Heart right ventricle (tissue), 16 donors: ENCODE data around the gene NEDD4L. TPM values are rescaled to one million over a fixed set of nuclear protein-coding genes. Genes with fewer than 3 reads are reported as not detected.

ENCODE experiments used
- ATAC-seq, 8 donors: fragments of 200-7000 bp; cut with Tn5 transposase; one replicate each; pipeline ENCODE4 v1.9.1; 2020; ENCODE audit warnings: mild to moderate bottlenecking in 8 of 8, moderate library complexity in 8 of 8, moderate number of reproducible peaks in 1 of 8
- DNase-seq, 2 donors: peaks; one replicate each; pipeline ENCODE4 v3.0.0-alpha.2; 2020
- H3K27ac ChIP-seq, 10 donors: fragments of 200-600 bp; sonication (generic) in 2 of 10; one replicate each; pipeline versions ENCODE4 v1.5.0 to v1.8.0; 2020 to 2022; ENCODE audit warnings: mild to moderate bottlenecking in 3 of 10
- H3K27me3 ChIP-seq, 7 donors: fragments of 200-600 bp; one replicate each; pipeline ENCODE4 v1.8.0; 2021 to 2022; ENCODE audit warnings: mild to moderate bottlenecking in 2 of 7
- H3K36me3 ChIP-seq, 9 donors: fragments of 200-600 bp; sonication (generic) in 1 of 9; one replicate each; pipeline versions ENCODE4 v1.5.0 to v1.8.0; 2020 to 2022; ENCODE audit warnings: mild to moderate bottlenecking in 2 of 9
- H3K4me1 ChIP-seq, 9 donors: fragments of 200-600 bp; sonication (generic) in 1 of 9; one replicate each; pipeline versions ENCODE4 v1.5.0 to v1.8.0; 2020 to 2022; ENCODE audit warnings: mild to moderate bottlenecking in 4 of 9
- H3K4me3 ChIP-seq, 10 donors: fragments of 200-600 bp; sonication (generic) in 2 of 10; one replicate each; pipeline versions ENCODE4 v1.5.0 to v1.8.0; 2020 to 2022; ENCODE audit warnings: mild to moderate bottlenecking in 7 of 10, moderate library complexity in 2 of 10
- H3K9me3 ChIP-seq, 11 donors: fragments of 200-600 bp in 10 of 11; sonication (generic) in 2 of 11; one replicate each; pipeline versions ENCODE4 v1.5.0 to v1.8.0; 2013 to 2022; ENCODE audit warnings: mild to moderate bottlenecking in 2 of 11, control low read depth in 1 of 11, moderate library complexity in 1 of 11
- WGBS, 2 donors: extraction: QIAGEN DNeasy Blood & Tissue Kit; methylation state at CpG; one replicate each; pipeline ENCODE4 v1.1.7; 2013; ENCODE audit warnings: inconsistent platforms in 1 of 2; 5-methylcytosine and 5-hydroxymethylcytosine counted together
- intact Hi-C, 10 donors: fragments of 100-400 bp; cut with DNase I; formaldehyde crosslinking; loops; one replicate each; pipeline versions ENCODE4 v1.11.1 to v1.14.2; 2022
- polyA plus RNA-seq, 2 donors: library from polyadenylated mRNA; stranded (reverse); fragments of 200-250 nt; gene quantifications; one replicate each; pipeline ENCODE4 v1.2.3, GENCODE V29; 2013
- total RNA-seq, 10 donors: library from RNA; stranded (reverse); fragmentation: NEBNext Ultra II Directional in 3 of 10; extraction: Animal tissue kit (Norgen Biotek cat#: 25700) in 3 of 10; gene quantifications; one replicate each; pipeline versions ENCODE4 v1.2.1 to v1.2.4, GENCODE V29; 2021 to 2023
- TF ChIP-seq, protein P1 (sequence below), 9 donors: fragments of 200-600 bp; sonication (generic) in 2 of 9; IDR thresholded peaks; one replicate each; pipeline versions ENCODE4 v1.5.0 to v1.8.0; 2021 to 2022; ENCODE audit warnings: antibody characterized with exemption in 9 of 9, mild to moderate bottlenecking in 5 of 9, moderate library complexity in 1 of 9
- donor health status: Arrhythmogenic right ventricular cardiomyopathy.
- donor health status: ischemic (EF 13 %, LVEDD 7.1; RV severe dilation, severe dysfunction).
- donor health status: healthy with polysubstance abuse.
- donor health status: DM: no; HTN: yes; CAD: no.
- donor health status: DM: no; HTN: no; CAD: no.
- donor health status: ischemic (EF 25% LVEDD 6.9; RV normal size, moderate dysfunction).
- donor health status: ischemic (EF 25% LVEDD 5.7; RV mildly dilated, moderate dysfunction).
- donor health status: healthy.
- donor health status: DM: yes; HTN: yes; CAD: no.
- donor health status: Ischemic cardiomyopathy.
- donor health status: ischemic (EF 35%, LVEDD 5.7; RV mildly dilated, moderate dysfunction).
- donor health status: nonischemic (EF 11% LVEDD 7.7; RV severe dilation, severe dysfunction).
- donor health status: DM: yes; HTN: yes; CAD: no.
- donor health status: PGD.
- donor health status: ischemic (EF 29% LVEDD 5.4; RV normal size, mild dysfunction).
- donor health status: nonischemic (EF 23%, LVEDD 6.1; RV moderate dilation, normal function).

NEDD4L gene
- total and polyA plus RNA-seq, 12 donors, result 9.6 to 67.1 (median 49.4) TPM

GRCh38 chr18:58213440-58213839 is 169.4 kb downstream of the NEDD4L start:
- ATAC-seq (no peak), DNase-seq (no peak)
- H3K27me3 ChIP-seq, result peaks cover 0 to 53% (median 0%) of the 10 kb centered on the region in 7 donors
- peaks cover 0 to 20% (median 4%) of the 10 kb centered on the region in 9 donors for H3K4me1 ChIP-seq
- H3K9me3 ChIP-seq, result no peaks in the 10 kb centered on the region
- H3K27ac ChIP-seq, result no peak overlapping the region
- intact Hi-C loops, result no loop called here
- TF ChIP-seq, protein P1, sequence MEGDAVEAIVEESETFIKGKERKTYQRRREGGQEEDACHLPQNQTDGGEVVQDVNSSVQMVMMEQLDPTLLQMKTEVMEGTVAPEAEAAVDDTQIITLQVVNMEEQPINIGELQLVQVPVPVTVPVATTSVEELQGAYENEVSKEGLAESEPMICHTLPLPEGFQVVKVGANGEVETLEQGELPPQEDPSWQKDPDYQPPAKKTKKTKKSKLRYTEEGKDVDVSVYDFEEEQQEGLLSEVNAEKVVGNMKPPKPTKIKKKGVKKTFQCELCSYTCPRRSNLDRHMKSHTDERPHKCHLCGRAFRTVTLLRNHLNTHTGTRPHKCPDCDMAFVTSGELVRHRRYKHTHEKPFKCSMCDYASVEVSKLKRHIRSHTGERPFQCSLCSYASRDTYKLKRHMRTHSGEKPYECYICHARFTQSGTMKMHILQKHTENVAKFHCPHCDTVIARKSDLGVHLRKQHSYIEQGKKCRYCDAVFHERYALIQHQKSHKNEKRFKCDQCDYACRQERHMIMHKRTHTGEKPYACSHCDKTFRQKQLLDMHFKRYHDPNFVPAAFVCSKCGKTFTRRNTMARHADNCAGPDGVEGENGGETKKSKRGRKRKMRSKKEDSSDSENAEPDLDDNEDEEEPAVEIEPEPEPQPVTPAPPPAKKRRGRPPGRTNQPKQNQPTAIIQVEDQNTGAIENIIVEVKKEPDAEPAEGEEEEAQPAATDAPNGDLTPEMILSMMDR (IDR thresholded peaks at IDR 0.05), result no peak
- WGBS, 2 donors, result 89 to 93% methylated on average over 2 of the region's 2 CpGs
- no peak overlapping the region for H3K4me3 ChIP-seq
- no peaks in the 10 kb centered on the region for H3K36me3 ChIP-seq

DNA sequence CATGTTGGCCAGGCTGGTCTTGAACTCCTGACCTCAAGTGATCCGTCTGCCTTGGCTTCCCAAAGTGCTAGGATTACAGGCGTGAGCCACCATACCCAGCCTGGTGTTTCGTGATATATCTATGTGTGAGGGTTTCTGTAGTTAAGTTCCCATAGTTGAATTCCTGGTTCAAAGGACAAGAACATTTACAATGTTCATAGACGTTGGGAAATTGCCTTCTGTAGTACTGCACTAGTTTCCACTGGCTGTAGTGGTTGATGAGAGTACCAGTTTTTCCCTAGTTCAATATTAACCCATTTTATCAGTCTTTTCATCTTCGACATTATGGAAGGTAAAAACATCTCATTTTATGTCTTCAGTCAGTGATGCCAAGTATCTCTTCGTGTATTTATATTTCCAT is 171.0 kb downstream of the NEDD4L start:
- Histone ChIP-seq H3K4me3 (no peak overlapping the region), H3K4me1 (peaks cover 0 to 18% (median 0%) of the 10 kb centered on the region in 9 donors), H3K36me3 (no peaks in the 10 kb centered on the region), H3K27me3 (peaks cover 0 to 50% (median 0%) of the 10 kb centered on the region in 7 donors), H3K9me3 (no peaks in the 10 kb centered on the region), H3K27ac (no peak overlapping the region)
- ATAC-seq (no peak), DNase-seq (no peak)
- WGBS, 2 donors, result 86 to 88% methylated on average over 6 of the region's 6 CpGs
- TF ChIP-seq, protein P1 (IDR thresholded peaks at IDR 0.05), result no peak
- intact Hi-C loops, result no loop called here

DNA sequence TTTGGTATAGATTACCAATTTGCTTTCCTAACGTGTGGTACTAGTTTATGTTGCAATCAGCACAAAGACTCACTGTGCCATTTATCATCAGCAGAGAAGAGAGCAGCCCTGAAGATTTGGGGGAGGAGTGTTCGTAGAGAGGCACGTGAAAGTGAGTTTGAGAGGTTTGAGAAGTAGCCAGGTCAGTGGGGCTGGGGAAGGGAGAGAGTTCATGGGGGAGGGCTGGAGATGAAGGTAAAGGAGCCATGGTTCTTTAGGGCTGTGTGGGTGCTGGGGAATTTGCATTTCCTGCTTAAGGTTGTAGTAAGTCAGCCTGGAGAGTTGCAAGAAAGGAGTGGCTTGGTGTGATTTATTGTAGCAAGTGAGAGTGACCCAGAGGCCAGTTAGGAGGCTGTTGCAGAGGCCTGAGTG is 172.1 kb downstream of the NEDD4L start:
- peaks cover 0 to 18% (median 0%) of the 10 kb centered on the region in 9 donors for H3K4me1 ChIP-seq
- TF ChIP-seq, protein P1 (IDR thresholded peaks at IDR 0.05), result no peak
- peak overlapping the region in 1 of 10 donors; percentile 11 for H3K27ac ChIP-seq
- no peaks in the 10 kb centered on the region for H3K9me3 ChIP-seq
- intact Hi-C loops, result no loop called here
- H3K36me3 ChIP-seq, result no peaks in the 10 kb centered on the region
- peak in 2 of 8 donors; percentile 19 to 55 for ATAC-seq
- 41 to 59% methylated on average over 3 of the region's 3 CpGs for WGBS, 2 donors
- no peak for DNase-seq
- no peak overlapping the region for H3K4me3 ChIP-seq
- peaks cover 0 to 39% (median 0%) of the 10 kb centered on the region in 7 donors for H3K27me3 ChIP-seq

- H3K27me3 ChIP-seq, result peaks cover 0 to 32% (median 0%) of the 10 kb centered on the region in 7 donors
- H3K4me3 ChIP-seq, result no peak overlapping the region
- TF ChIP-seq, protein P1 (IDR thresholded peaks at IDR 0.05), result no peak
- 68 to 77% methylated on average over 3 of the region's 3 CpGs for WGBS, 2 donors
- no peaks in the 10 kb centered on the region for H3K9me3 ChIP-seq
- DNase-seq, result no peak
- peaks cover 0 to 23% (median 0%) of the 10 kb centered on the region in 9 donors for H3K4me1 ChIP-seq
- no peak for ATAC-seq
- intact Hi-C loops, result no loop called here
- H3K27ac ChIP-seq, result no peak overlapping the region
- H3K36me3 ChIP-seq, result no peaks in the 10 kb centered on the region
These were observed 173.0 kb downstream of the NEDD4L start for GRCh38 chr18:58217052-58217451.
